Thyroid gland (tissue), 4 donors: ENCODE measurements around the gene ZNF284.

Experiments
- POLR2A ChIP-seq, 2 donors: fragments of 450-650 bp; IDR thresholded peaks; one replicate each; pipeline ENCODE4 v1.6.1; 2017; ENCODE audit warnings: antibody characterized with exemption in 2 of 2, mild to moderate bottlenecking in 2 of 2, moderate library complexity in 1 of 2
- TF ChIP-seq, protein P1 (sequence below), 6 experiments: fragments of 200-600 bp in 3 of 6; fragments of 450-650 bp in 3 of 6; sonication (generic) in 3 of 6; IDR thresholded peaks; one replicate each; pipeline ENCODE4 v1.5.1; 2016 to 2019; ENCODE audit warnings: antibody characterized with exemption in 6 of 6, mild to moderate bottlenecking in 2 of 6, inconsistent platforms in 1 of 6, moderate library complexity in 1 of 6

DNA sequence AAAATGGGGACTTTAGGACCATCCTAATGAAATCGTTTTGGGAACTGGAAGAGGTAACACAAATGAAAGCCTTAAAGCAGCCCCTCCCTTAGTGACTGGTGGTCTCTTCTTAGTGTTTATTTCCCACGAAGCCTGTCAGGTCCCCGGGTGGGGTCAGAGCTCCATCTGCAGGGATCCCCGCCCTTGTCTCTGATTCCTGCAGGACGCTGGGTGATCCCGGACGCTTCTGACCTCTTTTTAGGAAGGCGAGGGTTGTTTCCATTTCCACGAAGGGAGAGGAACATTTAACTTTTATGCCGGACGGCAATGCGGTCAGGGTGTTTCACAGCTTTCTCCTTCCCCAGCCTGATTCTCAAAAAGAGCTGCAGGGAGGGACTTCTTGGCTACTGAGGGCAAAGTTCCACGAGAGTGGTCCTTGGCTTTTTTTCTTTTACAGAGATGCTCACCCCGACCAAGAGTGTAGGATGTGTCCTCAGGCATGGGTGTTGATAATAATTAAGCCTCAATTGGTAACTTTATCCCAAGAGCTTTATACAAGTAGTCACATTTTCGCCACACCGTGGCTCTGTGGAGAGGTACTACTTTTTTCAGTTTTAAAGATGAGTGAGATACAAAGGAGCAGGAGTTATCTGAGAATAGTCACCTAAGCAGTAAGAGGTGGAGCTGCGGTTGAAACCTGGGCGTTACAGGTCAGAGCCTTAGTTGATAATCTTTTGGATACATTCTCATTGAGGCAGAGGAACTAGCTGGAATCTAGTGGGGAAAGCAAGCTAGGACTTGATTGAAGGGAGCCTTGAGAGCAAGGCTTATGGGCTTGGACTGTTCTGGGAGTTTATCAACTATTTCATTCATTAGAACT, 813 bp downstream of the ZNF284 start:
- TF ChIP-seq POLR2A (IDR thresholded peaks at IDR 0.05): no peak
- TF ChIP-seq, protein P1, sequence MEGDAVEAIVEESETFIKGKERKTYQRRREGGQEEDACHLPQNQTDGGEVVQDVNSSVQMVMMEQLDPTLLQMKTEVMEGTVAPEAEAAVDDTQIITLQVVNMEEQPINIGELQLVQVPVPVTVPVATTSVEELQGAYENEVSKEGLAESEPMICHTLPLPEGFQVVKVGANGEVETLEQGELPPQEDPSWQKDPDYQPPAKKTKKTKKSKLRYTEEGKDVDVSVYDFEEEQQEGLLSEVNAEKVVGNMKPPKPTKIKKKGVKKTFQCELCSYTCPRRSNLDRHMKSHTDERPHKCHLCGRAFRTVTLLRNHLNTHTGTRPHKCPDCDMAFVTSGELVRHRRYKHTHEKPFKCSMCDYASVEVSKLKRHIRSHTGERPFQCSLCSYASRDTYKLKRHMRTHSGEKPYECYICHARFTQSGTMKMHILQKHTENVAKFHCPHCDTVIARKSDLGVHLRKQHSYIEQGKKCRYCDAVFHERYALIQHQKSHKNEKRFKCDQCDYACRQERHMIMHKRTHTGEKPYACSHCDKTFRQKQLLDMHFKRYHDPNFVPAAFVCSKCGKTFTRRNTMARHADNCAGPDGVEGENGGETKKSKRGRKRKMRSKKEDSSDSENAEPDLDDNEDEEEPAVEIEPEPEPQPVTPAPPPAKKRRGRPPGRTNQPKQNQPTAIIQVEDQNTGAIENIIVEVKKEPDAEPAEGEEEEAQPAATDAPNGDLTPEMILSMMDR (IDR thresholded peaks at IDR 0.05): no peak
